ENCODE results near the gene AATK. TPM values are rescaled to one million over a fixed set of nuclear protein-coding genes. Genes with fewer than 3 reads are reported as not detected.

Gene AATK
- total and polyA plus RNA-seq, 9 of the 15 experiments (the other 6 are each of a cell fraction or from before 2014, with no cell fraction given) = 0.11 to 0.55 (median 0.38) TPM; not detected in 5

DNA sequence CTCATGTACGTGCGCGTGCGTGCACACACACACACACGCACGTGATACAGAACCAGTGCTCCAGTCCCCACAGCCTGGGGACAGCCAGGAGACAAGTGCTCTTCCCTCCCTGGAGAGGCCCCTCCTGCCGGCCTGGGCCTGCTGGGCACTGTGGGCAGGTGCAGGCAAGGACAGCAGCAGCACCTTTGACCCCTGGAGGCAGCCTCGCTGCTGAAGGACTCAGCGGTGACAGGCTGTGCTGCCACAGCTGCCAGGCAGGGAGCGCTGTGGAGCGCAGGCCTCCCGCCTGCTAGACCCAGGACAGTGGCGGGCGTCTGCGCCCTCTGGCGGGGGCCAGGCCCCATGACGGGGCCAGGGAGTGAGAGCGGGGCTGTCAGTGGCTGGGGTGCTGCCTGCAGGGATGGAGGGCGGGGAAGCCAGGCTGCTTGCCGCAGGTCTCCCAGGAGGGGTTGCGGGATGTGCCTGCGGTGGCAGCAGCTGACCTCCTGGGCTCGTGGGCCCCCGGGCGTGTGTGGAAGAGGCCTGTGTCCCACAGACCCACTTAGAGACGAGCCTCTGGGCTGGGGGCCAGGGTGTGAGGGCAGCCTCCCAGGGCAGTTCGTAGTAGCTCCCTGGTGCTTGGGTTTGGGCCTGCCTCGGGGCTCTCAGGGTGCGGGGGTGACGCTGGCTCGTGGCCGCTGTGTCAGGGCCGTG, 64.3 kb downstream of the AATK start (continued):
- TF ChIP-seq, protein P1, sequence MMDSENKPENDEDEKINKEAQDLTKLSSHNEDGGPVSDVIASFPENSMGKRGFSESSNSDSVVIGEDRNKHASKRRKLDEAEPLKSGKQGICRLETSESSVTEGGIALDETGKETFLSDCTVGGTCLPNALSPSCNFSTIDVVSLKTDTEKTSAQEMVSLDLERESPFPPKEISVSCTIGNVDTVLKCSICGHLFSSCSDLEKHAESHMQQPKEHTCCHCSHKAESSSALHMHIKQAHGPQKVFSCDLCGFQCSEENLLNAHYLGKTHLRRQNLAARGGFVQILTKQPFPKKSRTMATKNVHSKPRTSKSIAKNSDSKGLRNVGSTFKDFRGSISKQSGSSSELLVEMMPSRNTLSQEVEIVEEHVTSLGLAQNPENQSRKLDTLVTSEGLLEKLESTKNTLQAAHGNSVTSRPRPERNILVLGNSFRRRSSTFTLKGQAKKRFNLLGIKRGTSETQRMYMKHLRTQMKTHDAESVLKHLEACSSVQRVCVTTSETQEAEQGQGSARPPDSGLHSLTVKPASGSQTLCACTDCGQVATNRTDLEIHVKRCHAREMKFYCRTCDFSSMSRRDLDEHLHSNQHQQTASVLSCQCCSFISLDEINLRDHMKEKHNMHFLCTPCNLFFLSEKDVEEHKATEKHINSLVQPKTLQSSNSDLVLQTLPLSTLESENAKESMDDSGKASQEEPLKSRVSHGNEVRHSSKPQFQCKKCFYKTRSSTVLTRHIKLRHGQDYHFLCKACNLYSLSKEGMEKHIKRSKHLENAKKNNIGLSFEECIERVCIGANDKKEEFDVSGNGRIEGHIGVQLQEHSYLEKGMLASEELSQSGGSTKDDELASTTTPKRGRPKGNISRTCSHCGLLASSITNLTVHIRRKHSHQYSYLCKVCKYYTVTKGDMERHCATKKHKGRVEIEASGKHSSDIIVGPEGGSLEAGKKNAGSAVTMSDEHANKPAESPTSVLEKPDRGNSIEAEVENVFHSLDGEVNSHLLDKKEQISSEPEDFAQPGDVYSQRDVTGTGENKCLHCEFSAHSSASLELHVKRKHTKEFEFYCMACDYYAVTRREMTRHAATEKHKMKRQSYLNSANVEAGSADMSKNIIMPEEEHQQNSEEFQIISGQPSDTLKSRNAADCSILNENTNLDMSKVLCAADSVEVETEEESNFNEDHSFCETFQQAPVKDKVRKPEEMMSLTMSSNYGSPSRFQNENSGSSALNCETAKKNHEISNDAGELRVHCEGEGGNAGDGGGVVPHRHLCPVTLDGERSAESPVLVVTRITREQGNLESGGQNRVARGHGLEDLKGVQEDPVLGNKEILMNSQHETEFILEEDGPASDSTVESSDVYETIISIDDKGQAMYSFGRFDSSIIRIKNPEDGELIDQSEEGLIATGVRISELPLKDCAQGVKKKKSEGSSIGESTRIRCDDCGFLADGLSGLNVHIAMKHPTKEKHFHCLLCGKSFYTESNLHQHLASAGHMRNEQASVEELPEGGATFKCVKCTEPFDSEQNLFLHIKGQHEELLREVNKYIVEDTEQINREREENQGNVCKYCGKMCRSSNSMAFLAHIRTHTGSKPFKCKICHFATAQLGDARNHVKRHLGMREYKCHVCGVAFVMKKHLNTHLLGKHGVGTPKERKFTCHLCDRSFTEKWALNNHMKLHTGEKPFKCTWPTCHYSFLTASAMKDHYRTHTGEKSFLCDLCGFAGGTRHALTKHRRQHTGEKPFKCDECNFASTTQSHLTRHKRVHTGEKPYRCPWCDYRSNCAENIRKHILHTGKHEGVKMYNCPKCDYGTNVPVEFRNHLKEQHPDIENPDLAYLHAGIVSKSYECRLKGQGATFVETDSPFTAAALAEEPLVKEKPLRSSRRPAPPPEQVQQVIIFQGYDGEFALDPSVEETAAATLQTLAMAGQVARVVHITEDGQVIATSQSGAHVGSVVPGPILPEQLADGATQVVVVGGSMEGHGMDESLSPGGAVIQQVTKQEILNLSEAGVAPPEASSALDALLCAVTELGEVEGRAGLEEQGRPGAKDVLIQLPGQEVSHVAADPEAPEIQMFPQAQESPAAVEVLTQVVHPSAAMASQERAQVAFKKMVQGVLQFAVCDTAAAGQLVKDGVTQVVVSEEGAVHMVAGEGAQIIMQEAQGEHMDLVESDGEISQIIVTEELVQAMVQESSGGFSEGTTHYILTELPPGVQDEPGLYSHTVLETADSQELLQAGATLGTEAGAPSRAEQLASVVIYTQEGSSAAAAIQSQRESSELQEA (IDR thresholded peaks at IDR 0.05; ENCODE audit: low read depth) = peak; percentile 51; the same call in 1 of the 2 replicates
- TF ChIP-seq ZZZ3 (IDR thresholded peaks at IDR 0.05) = no peak
- peak; percentile 94 for TF ChIP-seq STAG1 (CRISPR knock-in tag; IDR thresholded peaks at IDR 0.05; ENCODE audit: borderline replicate concordance)
- TF ChIP-seq NFIC (IDR thresholded peaks at IDR 0.05) = no peak
- no peak for TF ChIP-seq TEAD1 (CRISPR knock-in tag; IDR thresholded peaks at IDR 0.05)
- TF ChIP-seq, protein P2, sequence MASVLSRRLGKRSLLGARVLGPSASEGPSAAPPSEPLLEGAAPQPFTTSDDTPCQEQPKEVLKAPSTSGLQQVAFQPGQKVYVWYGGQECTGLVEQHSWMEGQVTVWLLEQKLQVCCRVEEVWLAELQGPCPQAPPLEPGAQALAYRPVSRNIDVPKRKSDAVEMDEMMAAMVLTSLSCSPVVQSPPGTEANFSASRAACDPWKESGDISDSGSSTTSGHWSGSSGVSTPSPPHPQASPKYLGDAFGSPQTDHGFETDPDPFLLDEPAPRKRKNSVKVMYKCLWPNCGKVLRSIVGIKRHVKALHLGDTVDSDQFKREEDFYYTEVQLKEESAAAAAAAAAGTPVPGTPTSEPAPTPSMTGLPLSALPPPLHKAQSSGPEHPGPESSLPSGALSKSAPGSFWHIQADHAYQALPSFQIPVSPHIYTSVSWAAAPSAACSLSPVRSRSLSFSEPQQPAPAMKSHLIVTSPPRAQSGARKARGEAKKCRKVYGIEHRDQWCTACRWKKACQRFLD (CRISPR knock-in tag; IDR thresholded peaks at IDR 0.05) = no peak
- TF ChIP-seq SAP30 (IDR thresholded peaks at IDR 0.05; ENCODE audit: borderline replicate concordance, insufficient read depth, low read depth, low read length, poor library complexity, severe bottlenecking) = no peak
- peak; percentile 91 for TF ChIP-seq FIP1L1 (IDR thresholded peaks at IDR 0.05; ENCODE audit: low read depth, low read length, poor library complexity, severe bottlenecking)
- TF ChIP-seq BACH1 (tag; IDR thresholded peaks at IDR 0.05) = no peak
- no peak for TF ChIP-seq FOXK1 (CRISPR knock-in tag; IDR thresholded peaks at IDR 0.05; ENCODE audit: borderline replicate concordance)
- no peak for TF ChIP-seq ZNF3 (CRISPR knock-in tag; IDR thresholded peaks at IDR 0.05)
- TF ChIP-seq, protein P3, sequence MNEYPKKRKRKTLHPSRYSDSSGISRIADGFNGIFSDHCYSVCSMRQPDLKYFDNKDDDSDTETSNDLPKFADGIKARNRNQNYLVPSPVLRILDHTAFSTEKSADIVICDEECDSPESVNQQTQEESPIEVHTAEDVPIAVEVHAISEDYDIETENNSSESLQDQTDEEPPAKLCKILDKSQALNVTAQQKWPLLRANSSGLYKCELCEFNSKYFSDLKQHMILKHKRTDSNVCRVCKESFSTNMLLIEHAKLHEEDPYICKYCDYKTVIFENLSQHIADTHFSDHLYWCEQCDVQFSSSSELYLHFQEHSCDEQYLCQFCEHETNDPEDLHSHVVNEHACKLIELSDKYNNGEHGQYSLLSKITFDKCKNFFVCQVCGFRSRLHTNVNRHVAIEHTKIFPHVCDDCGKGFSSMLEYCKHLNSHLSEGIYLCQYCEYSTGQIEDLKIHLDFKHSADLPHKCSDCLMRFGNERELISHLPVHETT (CRISPR knock-in tag; conservative IDR thresholded peaks at IDR 0.05 in 1 of 2, IDR thresholded peaks at IDR 0.05 in 1 of 2) = no peak
- no peak; the same call in 1 of the 2 replicates for TF ChIP-seq FOXP1 (CRISPR knock-in tag; IDR thresholded peaks at IDR 0.05)
